ENCODE data around the gene CATSPERE.

The CATSPERE gene

GRCh38 chr1:244413736-244414135 is 47.3 kb upstream of the CATSPERE start:
- ATAC-seq, result no peak
- TF ChIP-seq OSR1 (CRISPR knock-in tag; IDR thresholded peaks at IDR 0.05), result no peak
- no peak for TF ChIP-seq RARB (CRISPR knock-in tag; IDR thresholded peaks at IDR 0.05)
- TF ChIP-seq TOX (CRISPR knock-in tag; IDR thresholded peaks at IDR 0.05; ENCODE audit: borderline replicate concordance), result no peak

- ATAC-seq, result peak; percentile 80
- TF ChIP-seq ZFP30 (CRISPR knock-in tag; IDR thresholded peaks at IDR 0.05) (no peak), OSR1 (CRISPR knock-in tag; IDR thresholded peaks at IDR 0.05) (no peak), ZC3H10 (CRISPR knock-in tag; IDR thresholded peaks at IDR 0.05) (no peak), ESRRG (CRISPR knock-in tag; IDR thresholded peaks at IDR 0.05) (no peak), ZNF8 (CRISPR knock-in tag; IDR thresholded peaks at IDR 0.05) (no peak), TSHZ2 (CRISPR knock-in tag; IDR thresholded peaks at IDR 0.05) (no peak), ZNF70 (CRISPR knock-in tag; IDR thresholded peaks at IDR 0.05) (no peak), ARNTL (CRISPR knock-in tag; IDR thresholded peaks at IDR 0.05; ENCODE audit: borderline replicate concordance, low read depth) (no peak), TOX (CRISPR knock-in tag; IDR thresholded peaks at IDR 0.05; ENCODE audit: borderline replicate concordance) (no peak), ISL1 (CRISPR knock-in tag; IDR thresholded peaks at IDR 0.05) (no peak), ZFP3 (CRISPR knock-in tag; IDR thresholded peaks at IDR 0.05) (no peak), SNAI2 (CRISPR knock-in tag; IDR thresholded peaks at IDR 0.05) (no peak), CSRNP3 (CRISPR knock-in tag; IDR thresholded peaks at IDR 0.05) (no peak), PPARA (CRISPR knock-in tag; IDR thresholded peaks at IDR 0.05; ENCODE audit: borderline replicate concordance) (no peak), RARB (CRISPR knock-in tag; IDR thresholded peaks at IDR 0.05) (no peak)
Measured at GRCh38 chr1:244414543-244414942, 46.5 kb upstream of the CATSPERE start.

- TF ChIP-seq ZC3H10 (CRISPR knock-in tag; IDR thresholded peaks at IDR 0.05) (no peak), SNAI2 (CRISPR knock-in tag; IDR thresholded peaks at IDR 0.05) (no peak), TCF4 (CRISPR knock-in tag; IDR thresholded peaks at IDR 0.05; ENCODE audit: borderline replicate concordance) (no peak), OSR1 (CRISPR knock-in tag; IDR thresholded peaks at IDR 0.05) (no peak), ARNTL (CRISPR knock-in tag; IDR thresholded peaks at IDR 0.05; ENCODE audit: borderline replicate concordance, low read depth) (no peak), PPARA (CRISPR knock-in tag; IDR thresholded peaks at IDR 0.05; ENCODE audit: borderline replicate concordance) (no peak), CREB5 (CRISPR knock-in tag; IDR thresholded peaks at IDR 0.05; ENCODE audit: low read depth) (no peak), ZNF8 (CRISPR knock-in tag; IDR thresholded peaks at IDR 0.05) (no peak), ZFP30 (CRISPR knock-in tag; IDR thresholded peaks at IDR 0.05) (no peak), ZNF565 (CRISPR knock-in tag; conservative IDR thresholded peaks at IDR 0.05; ENCODE audit: low read depth) (no peak), GLIS3 (CRISPR knock-in tag; IDR thresholded peaks at IDR 0.05) (no peak), CSDC2 (CRISPR knock-in tag; IDR thresholded peaks at IDR 0.05) (no peak), POU6F1 (CRISPR knock-in tag; IDR thresholded peaks at IDR 0.05; ENCODE audit: borderline replicate concordance, low read depth) (no peak), ZFP3 (CRISPR knock-in tag; IDR thresholded peaks at IDR 0.05) (no peak), PATZ1 (CRISPR knock-in tag; IDR thresholded peaks at IDR 0.05; ENCODE audit: borderline replicate concordance) (no peak), ISL1 (CRISPR knock-in tag; IDR thresholded peaks at IDR 0.05) (no peak), TOX (CRISPR knock-in tag; IDR thresholded peaks at IDR 0.05; ENCODE audit: borderline replicate concordance) (no peak), TSHZ2 (CRISPR knock-in tag; IDR thresholded peaks at IDR 0.05) (no peak), RARB (CRISPR knock-in tag; IDR thresholded peaks at IDR 0.05) (no peak), ZNF70 (CRISPR knock-in tag; IDR thresholded peaks at IDR 0.05) (no peak)
- ATAC-seq, result no peak
Measured at GRCh38 chr1:244419024-244419423, 42.0 kb upstream of the CATSPERE start.

Data from SK-N-SH treated with all-trans-retinoic acid at 6 μM for 48 hours (cell line).